ENCODE measurements around the gene SLC4A5.
"Not testable (repeated sequence)": the region's sequence is repeated elsewhere in the genome, so short reads cannot be mapped to it uniquely, and the experiment has no call there.

SLC4A5 gene

GRCh38 chr2:74364533-74365505 lies 21.6 kb upstream of the SLC4A5 start:
- no peak for DNase-seq

DNA sequence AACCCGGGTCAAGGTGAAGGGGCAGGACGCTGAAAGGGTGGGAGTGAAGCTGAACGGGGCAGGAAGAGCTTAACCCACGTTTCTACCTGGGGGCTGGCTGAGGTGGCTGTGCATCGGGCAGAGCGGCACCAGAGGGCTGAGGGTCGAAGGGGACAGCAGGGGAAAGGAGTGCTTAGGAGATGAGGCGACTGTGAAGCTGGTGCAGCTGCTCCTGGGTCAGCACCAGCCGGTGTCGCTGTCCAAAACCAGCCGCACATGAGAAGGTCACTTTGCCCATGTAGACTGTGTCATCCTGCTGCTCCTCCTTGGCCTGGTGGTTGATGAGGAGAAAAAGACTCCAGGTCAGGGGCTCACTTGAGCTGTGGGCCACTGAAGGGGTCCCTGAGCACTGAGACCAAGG lies 18.1 kb upstream of the SLC4A5 start:
- DNase-seq = no peak

DNA sequence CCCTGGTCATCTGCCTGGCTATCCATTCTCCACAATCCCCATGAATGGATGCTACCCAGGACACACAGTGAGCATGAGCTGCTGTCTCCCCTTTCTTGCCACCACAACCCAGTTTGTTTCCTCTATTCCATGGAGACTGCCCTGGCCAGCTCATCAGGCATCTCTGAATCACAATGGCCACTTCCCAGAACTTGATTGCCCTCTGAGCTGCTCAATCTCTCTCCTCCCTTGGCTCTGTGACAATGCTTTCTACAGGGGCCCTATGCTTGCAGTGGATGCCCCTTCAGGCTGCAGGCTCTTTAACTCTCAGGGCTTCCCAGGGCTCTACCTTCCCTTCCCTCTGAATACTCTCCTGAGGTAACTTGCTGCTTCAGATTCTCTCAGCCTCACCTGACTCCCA lies 14.4 kb upstream of the SLC4A5 start:
- no peak for DNase-seq

DNA sequence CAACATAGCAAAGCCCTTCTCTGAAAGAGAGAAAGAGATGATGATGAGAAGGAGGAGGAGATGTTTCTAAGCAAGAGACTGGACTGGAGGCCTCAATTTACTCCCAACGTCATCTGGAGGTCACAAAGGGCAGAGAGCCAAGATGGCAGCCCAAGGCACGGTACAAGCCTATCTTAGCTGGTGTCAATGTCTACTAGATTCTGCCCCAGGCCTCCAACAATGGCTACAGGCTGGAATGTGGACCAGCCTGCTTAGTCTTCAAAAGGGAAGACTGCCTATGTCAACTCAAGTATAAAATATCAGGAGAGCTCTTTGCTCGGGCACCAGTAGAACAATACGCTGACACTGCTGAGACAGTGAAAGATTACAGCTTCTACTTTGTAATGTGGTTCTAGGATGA lies 6.7 kb upstream of the SLC4A5 start:
- DNase-seq = no peak

DNA sequence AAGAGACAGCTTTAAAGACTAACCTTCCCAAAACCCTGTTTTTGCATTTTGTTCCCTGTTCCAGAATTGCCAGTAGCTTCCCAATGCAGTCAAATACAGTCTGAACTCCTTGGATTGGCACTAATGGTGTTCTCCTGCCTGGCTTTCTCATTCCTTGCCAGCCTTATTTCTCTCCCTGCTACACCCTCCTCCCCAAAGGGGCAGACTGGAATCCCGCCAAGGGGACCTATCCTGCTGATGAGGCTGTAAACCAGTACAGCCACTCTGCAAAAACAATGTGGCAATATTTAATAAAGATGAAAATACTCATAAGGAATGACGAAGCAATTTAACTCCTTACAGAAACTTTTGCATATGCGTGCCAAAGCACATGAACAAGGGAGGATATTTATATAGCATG lies 4.5 kb upstream of the SLC4A5 start:
- no peak for DNase-seq

DNA sequence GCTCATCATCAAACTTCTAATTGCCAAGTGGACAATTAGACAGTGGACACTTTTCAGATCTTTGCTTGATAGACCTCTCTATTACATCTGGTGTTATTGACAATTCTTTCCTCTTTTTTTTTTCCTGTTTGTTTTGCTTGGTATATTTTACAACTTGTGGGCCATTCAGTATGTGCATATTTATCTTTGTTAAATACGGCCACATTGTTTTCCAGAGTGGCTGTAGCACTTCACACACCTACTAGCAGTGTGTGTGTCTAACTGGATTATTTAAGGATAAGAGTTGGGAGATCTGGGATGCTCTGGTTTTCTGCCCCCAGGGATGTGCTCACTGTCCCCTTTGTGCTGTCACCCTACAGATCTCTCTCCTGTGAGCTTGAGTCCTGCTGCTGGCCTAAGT lies 4.1 kb upstream of the SLC4A5 start:
- peak; percentile 9 for DNase-seq

- DNase-seq = no peak
Observed at GRCh38 chr2:74345272-74345943, 2.2 kb upstream of the SLC4A5 start.

GRCh38 chr2:74336227-74336626 lies 7.0 kb downstream of the SLC4A5 start:
- DNase-seq = not testable (repeated sequence)

DNA sequence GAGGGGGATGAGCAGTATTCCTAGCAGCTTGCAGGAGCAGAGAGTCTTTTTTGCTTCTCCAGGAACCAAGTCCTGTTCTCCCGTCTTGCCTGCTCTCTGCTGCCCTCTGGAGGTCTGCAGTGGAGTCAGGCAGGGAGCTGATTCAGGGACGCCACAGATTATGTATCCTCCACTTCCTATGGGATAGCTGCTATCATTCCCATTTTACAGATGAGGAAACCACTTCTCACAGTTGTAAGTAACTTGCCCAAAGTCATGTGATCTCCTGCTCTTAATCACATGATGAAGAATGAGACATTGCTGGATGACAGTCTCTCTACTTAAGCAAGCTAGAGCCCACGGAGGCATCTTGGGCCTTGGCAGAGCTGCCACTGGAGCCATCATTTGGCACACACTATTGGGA lies 8.3 kb downstream of the SLC4A5 start:
- peak; percentile 34 for DNase-seq

DNA sequence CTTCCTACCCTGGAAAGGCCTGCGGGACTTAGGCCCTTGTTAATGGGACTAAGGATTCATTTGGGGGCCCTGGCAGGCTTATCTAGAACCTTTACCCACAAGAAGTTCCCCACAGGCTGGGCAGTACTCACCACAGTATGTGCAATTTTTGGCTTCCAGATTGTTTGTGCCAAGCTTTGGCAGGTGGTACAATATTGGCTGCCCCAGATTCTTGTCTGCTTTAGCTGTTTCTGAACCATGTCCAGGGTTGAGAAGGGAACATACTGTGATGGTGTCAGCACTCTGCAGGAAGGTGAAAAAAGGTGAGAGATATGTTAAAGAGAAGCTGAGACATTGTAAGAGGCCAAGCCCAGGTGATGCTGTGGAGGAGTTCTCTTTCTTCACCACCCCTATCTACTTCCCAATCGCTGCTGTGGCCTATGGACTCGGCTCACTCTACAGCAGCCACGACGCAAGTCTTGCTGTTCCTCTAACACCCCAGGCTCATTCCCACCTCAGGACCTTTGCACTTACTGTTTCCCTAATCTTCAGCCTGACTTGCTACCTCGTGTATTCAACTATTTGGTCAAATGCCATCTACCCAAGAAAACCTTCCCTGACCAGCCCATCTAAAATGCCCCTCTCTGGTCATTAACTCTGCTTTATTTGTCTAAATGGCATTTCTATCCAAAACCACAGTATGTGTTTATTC lies 9.2 kb downstream of the SLC4A5 start:
- DNase-seq = no peak

- DNase-seq = no peak
Observed at GRCh38 chr2:74333175-74333574, 10.0 kb downstream of the SLC4A5 start.

GRCh38 chr2:74332550-74333174 lies 10.6 kb downstream of the SLC4A5 start:
- DNase-seq = no peak

DNA sequence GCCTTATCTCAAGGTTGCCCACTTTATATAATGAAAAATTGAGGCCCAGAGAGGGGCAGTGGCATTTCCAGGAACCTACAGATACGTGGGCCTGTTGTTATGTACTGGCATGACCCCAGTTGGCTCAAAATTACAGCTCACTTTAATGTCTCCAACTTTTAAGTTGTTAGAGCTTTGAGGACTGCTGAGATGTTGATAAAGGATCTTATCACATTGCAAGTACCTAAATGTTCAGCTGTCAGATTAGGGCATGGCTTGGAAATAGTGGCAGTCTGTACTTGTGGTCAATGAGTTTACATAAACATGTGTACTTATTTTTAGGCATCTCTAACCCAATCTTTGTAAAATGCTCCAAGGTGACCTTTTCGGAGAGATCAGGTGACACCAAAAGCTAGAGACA lies 14.6 kb downstream of the SLC4A5 start:
- no peak for DNase-seq

GRCh38 chr2:74328074-74328473 lies 15.1 kb downstream of the SLC4A5 start:
- no peak for DNase-seq

GRCh38 chr2:74327627-74328026 lies 15.6 kb downstream of the SLC4A5 start:
- DNase-seq = no peak

GRCh38 chr2:74327199-74327598 lies 16.0 kb downstream of the SLC4A5 start:
- DNase-seq = no peak

DNA sequence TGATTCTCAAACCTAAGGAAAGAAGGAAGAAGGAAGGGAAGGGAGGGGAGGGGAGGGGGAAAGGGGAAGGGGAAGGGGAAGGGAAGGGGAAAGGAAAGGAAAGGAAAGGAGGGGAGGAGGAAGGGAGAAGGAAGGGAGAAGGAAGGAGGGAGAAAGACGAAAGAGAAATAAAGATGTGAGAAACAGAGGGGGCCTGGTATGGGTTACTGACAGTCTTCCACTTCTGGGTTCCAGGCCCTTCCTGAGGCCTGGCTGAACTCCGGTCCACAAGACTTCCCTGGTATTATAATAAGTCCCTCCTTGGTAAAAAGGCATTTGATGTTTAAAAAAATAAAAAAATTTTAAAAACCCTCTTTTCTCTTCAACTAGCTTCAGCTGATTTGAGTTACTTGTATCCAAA lies 17.4 kb downstream of the SLC4A5 start:
- no peak for DNase-seq

- DNase-seq = no peak
Observed at GRCh38 chr2:74321737-74322136, 21.5 kb downstream of the SLC4A5 start.

DNA sequence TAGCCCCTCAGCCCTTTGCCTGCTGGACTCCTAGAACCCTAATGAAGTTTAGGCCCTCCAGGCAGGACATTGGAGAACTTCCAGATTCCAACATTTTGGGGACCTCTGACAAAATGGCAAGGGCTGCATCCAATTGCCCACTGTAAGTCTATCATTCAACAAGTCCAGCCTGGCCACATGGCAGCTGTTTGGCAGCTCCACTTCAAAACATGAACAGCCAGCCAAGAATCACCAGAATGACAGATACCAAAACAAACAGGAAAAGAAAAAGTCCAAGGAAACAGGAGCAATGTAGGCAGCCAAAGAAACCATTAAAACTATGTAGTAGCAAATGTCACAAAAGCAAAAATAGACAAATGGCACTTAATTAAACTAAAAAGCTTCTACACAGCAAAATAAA lies 25.5 kb downstream of the SLC4A5 start:
- no peak for DNase-seq

- DNase-seq = no peak
Observed at GRCh38 chr2:74316627-74317295, 26.5 kb downstream of the SLC4A5 start.

DNA sequence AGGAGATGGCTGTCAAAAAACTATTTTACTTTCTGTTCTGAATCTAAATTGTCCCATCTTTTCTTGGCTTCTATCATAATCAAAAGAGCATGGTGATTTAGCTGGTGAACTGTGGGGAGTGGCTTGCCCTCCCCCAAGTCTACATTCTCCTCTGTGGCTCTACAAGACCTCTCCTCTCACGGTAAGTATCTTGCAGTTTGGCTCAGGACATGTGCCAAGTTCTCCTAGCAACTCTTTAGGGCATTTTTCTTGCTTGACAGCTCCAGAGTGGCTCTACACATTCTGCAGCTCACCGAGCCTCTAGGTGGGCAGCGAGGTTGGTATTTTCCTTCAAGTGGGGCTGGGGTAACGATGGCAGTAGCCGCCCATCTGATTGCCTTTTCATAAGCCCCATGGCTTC lies 29.1 kb downstream of the SLC4A5 start:
- DNase-seq = no peak

DNA sequence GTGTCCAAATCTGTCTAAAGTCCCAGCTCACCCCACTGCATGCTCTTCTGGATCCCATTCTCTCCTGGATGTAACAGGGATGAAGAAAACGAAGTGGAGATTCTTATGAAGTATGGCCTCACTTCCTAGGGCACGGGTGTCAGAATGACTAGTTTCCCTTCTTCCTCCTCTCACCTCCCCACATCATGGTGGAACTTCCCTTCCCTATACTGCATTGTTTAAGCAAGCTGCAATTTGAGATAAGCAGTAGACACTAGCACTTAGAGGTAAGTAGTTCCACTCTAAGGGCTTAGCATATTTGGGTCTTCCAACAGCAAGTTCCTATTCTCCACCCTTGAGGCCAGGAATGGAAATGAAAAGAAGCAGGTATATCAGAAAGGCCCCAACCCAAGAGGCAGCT lies 29.7 kb downstream of the SLC4A5 start:
- DNase-seq = no peak

GRCh38 chr2:74312913-74313312 lies 30.3 kb downstream of the SLC4A5 start:
- no peak for DNase-seq
